Measurements from ENCODE around the gene LHFPL3.

LHFPL3 gene

GRCh38 chr7:104509874-104510273 lies 181.5 kb downstream of the LHFPL3 start:
- TF ChIP-seq, protein P1, sequence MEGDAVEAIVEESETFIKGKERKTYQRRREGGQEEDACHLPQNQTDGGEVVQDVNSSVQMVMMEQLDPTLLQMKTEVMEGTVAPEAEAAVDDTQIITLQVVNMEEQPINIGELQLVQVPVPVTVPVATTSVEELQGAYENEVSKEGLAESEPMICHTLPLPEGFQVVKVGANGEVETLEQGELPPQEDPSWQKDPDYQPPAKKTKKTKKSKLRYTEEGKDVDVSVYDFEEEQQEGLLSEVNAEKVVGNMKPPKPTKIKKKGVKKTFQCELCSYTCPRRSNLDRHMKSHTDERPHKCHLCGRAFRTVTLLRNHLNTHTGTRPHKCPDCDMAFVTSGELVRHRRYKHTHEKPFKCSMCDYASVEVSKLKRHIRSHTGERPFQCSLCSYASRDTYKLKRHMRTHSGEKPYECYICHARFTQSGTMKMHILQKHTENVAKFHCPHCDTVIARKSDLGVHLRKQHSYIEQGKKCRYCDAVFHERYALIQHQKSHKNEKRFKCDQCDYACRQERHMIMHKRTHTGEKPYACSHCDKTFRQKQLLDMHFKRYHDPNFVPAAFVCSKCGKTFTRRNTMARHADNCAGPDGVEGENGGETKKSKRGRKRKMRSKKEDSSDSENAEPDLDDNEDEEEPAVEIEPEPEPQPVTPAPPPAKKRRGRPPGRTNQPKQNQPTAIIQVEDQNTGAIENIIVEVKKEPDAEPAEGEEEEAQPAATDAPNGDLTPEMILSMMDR (conservative IDR thresholded peaks at IDR 0.05): no peak
- H3K27ac ChIP-seq: no peak overlapping the region

- TF ChIP-seq, protein P1 (conservative IDR thresholded peaks at IDR 0.05): no peak
- no peak overlapping the region for H3K27ac ChIP-seq
These were observed 196.4 kb downstream of the LHFPL3 start for GRCh38 chr7:104524853-104525252.

DNA sequence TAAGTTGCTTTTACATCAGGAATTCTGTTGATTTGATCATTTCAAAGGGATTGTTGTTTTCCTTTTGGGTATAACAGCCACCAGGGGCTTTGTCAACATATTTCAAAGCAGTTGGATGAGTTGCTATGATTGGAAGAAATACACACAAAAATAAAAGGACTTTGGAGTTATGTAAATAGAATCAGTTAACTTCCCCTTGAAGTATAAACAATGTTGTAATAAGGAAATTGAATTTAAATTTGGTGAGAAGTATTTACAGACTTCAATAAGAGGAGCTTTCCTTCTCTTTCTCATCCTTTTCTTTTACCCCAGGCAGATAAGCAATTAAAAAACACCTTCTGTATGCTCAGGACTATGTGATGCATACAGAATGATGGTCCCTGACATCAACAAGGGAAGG lies 199.7 kb downstream of the LHFPL3 start:
- H3K27ac ChIP-seq: no peak overlapping the region
- TF ChIP-seq, protein P1 (conservative IDR thresholded peaks at IDR 0.05): no peak

DNA sequence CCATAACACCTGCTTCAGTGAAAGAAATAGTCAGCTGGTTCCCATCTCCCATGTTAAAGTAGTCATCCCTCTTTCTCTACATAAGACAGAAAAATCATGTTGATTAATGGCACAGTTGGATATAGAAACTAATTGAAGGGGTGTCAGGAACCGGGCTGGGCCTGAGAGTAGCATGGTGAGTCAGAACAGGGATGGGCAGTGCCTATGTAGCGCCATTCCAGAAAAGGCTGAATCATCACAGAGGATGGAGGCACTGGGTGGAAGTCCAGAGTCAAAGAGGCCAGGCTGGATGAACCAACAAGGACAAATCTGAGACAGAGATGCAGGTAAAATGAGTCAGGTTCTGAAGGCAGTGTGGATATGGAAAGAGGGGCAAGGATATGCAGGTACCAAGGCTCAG lies 201.2 kb downstream of the LHFPL3 start:
- TF ChIP-seq, protein P1 (conservative IDR thresholded peaks at IDR 0.05): no peak
- H3K27ac ChIP-seq: 0 out of 2 replicates have a peak overlapping the region, but pooled peaks have one; percentile 22

DNA sequence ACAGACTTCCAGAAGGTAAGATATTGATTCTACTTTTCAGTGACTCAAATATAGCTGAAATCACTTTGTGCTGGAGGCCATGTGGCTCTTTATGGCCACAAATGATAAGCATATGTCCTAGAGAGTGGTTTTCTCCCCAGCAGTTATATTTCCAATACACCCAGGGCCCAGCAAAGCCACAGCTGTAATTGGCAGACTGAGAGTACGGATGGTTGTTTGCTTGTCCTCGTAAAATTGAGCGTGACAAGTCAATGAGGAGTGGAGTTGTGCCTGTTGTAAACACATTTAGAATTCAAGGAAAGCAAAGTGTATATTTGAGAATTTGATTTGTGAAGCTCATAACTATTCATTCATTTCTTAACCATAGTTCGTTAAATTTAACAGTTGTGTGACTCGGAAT lies 201.8 kb downstream of the LHFPL3 start:
- TF ChIP-seq, protein P1 (conservative IDR thresholded peaks at IDR 0.05): no peak
- peak overlapping the region; percentile 22 for H3K27ac ChIP-seq

DNA sequence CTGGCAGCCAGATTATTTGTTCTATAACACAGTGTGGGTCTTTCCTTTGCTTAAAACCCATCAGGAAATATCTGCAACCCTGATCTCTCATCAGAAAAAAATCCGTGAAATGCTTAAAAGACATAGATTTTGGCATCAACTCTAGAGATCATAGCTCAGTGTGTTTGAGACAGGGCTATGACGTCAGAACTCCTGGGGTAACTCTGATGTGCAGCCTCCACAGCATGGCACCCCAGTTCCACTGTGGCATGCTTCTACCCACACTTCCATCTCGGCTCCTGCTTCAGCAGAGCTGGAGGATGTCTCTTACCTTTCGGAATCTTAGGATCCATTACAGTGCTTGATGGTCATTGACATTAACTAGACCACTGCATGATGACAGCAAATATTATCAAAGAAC lies 205.7 kb downstream of the LHFPL3 start:
- H3K27ac ChIP-seq: no peak overlapping the region
- TF ChIP-seq, protein P1 (conservative IDR thresholded peaks at IDR 0.05): no peak

DNA sequence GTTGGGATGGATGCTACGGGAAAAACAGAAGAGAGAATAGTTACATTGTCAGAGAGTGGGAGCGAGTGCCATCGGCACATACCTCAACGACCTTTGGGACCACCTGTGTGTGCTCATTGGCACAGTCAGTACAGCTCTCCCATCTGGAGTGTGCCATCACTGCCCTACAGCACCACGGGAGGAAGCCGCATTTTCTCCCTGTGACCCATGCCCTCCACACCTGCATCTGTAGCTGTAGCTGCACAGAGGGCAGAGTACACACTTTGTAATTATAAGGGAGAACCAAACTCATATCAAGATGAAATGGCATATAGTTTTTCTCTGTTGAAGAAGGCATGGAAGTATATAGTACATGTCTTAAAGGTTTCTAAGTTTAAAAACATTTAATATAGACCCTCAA lies 207.4 kb downstream of the LHFPL3 start:
- TF ChIP-seq, protein P1 (conservative IDR thresholded peaks at IDR 0.05): no peak
- no peak overlapping the region for H3K27ac ChIP-seq

- H3K27ac ChIP-seq: no peak overlapping the region
- TF ChIP-seq, protein P1 (conservative IDR thresholded peaks at IDR 0.05): no peak
These were observed 208.6 kb downstream of the LHFPL3 start for GRCh38 chr7:104536956-104537355.

Measured in VCaP (cell line).